22Rv1 (cell line): ENCODE measurements around the gene LIPA.
"Not testable (repeated sequence)": the region's sequence is repeated elsewhere in the genome, so short reads cannot be mapped to it uniquely, and the experiment has no call there.

ENCODE experiments used
- H3K27ac ChIP-seq: fragments of 450-650 bp; 2 replicates; pipeline ENCODE4 v1.5.1; 2017
- CTCF ChIP-seq: fragments of 450-650 bp; IDR thresholded peaks from 2 replicates; pipeline ENCODE4 v1.5.1; 2017; ENCODE audit warnings: mild to moderate bottlenecking
- ZFX ChIP-seq: fragments of 450-650 bp; IDR thresholded peaks from 2 replicates; pipeline ENCODE4 v1.6.1; 2017; ENCODE audit warnings: antibody characterized with exemption, borderline replicate concordance

Gene LIPA

GRCh38 chr10:89173075-89173474 is 78.5 kb downstream of the LIPA start:
- no peak for TF ChIP-seq CTCF
- no peak for TF ChIP-seq ZFX
- H3K27ac ChIP-seq = no peak overlapping the region

- TF ChIP-seq CTCF = no peak
- TF ChIP-seq ZFX = no peak
- H3K27ac ChIP-seq = no peak overlapping the region
Observed at GRCh38 chr10:89171996-89172395, 79.6 kb downstream of the LIPA start.

- H3K27ac ChIP-seq = no peak overlapping the region
- TF ChIP-seq CTCF = no peak
- TF ChIP-seq ZFX = no peak
Observed at GRCh38 chr10:89171263-89171872, 80.2 kb downstream of the LIPA start.

GRCh38 chr10:89168354-89168900 is 83.1 kb downstream of the LIPA start:
- not testable (repeated sequence) for H3K27ac ChIP-seq

- TF ChIP-seq ZFX = no peak
- TF ChIP-seq CTCF = no peak
- H3K27ac ChIP-seq = no peak overlapping the region
Observed at GRCh38 chr10:89167915-89168314, 83.7 kb downstream of the LIPA start.

GRCh38 chr10:89165923-89166322 is 85.7 kb downstream of the LIPA start:
- TF ChIP-seq ZFX = no peak
- no peak for TF ChIP-seq CTCF
- no peak overlapping the region for H3K27ac ChIP-seq

- no peak for TF ChIP-seq CTCF
- no peak for TF ChIP-seq ZFX
- no peak overlapping the region for H3K27ac ChIP-seq
Observed at GRCh38 chr10:89164920-89165319, 86.7 kb downstream of the LIPA start.

GRCh38 chr10:89164080-89164479 is 87.5 kb downstream of the LIPA start:
- H3K27ac ChIP-seq = no peak overlapping the region
- no peak for TF ChIP-seq ZFX
- TF ChIP-seq CTCF = no peak
